GM23248 (cell line): ENCODE measurements around the gene NRN1L.

Experiments used
- EZH2 ChIP-seq: fragments of 200-600 bp; sonication (generic); IDR thresholded peaks from 2 replicates; pipeline ENCODE4 v1.6.1; 2018; ENCODE audit warnings: antibody characterized with exemption, mild to moderate bottlenecking; ENCODE audit not compliant: insufficient read depth, poor library complexity, severe bottlenecking
- EZH2phosphoT487 ChIP-seq: fragments of 200-600 bp; sonication (generic); IDR thresholded peaks from 2 replicates; pipeline ENCODE4 v1.6.1; 2018; ENCODE audit warnings: antibody characterized with exemption, moderate library complexity, mild to moderate bottlenecking, low read depth; ENCODE audit not compliant: insufficient read depth

GRCh38 chr16:67930678-67931211, 46.1 kb downstream of the NRN1L start:
- TF ChIP-seq EZH2 (no peak), EZH2phosphoT487 (no peak)
